ENCODE results near the gene DAGLA.

GRCh38 chr11:61670626-61671025 is 9.6 kb upstream of the DAGLA start:
- TF ChIP-seq CTCF (IDR thresholded peaks at IDR 0.05; ENCODE audit: insufficient read depth, low read length, poor library complexity, severe bottlenecking) (no peak), EZH2phosphoT487 (conservative IDR thresholded peaks at IDR 0.05; ENCODE audit: low read length) (no peak)

Data from SU-DHL-6 (cell line).